Dedifferentiated amniotic fluid mesenchymal stem cell (primary cell): Measurements from ENCODE around the gene NATD1.

ENCODE experiments used
- DNase-seq: peaks from one replicate; pipeline ENCODE4 v3.0.0-alpha.2; 2016; ENCODE audit errors: extremely low spot score

The NATD1 gene

DNA sequence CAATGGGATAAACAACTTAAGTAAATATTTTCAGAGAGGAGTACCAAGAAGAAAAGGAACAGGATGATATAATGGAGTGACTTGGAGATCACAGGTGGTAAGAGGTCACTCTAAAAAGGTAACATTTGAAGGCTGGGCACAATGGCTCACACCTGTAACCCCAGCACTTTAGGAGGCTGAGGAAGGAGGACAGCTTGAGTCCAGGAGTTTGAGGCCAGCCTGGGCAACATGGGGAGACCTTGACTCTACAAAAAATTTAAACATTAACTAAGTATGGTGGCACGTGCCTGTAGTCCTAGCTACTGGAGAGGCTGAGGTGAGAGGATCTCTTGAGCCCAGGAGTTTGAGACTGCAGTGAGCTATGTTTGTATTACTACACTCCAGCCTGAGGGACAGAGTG is 35.9 kb downstream of the NATD1 start:
- no peak for DNase-seq

DNA sequence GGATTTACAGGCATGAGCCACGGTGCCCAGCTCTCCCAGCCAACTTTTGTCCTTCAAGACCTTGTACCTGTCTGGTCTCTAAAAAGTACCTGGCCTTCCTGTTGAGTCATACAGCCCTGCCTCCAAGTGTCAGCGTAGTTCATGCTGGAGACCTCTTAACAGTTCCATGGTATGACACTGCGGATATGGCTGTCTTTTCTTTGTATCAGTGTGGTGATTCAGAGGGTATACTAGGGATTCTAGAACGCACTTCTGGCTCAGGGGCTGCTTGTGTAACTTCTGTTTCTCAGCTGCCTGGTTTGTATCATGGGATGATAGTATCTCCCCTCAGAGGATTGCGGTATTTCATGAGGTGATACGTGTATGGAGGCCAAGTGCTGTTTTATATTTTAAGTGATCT is 37.3 kb downstream of the NATD1 start:
- DNase-seq: no peak

DNA sequence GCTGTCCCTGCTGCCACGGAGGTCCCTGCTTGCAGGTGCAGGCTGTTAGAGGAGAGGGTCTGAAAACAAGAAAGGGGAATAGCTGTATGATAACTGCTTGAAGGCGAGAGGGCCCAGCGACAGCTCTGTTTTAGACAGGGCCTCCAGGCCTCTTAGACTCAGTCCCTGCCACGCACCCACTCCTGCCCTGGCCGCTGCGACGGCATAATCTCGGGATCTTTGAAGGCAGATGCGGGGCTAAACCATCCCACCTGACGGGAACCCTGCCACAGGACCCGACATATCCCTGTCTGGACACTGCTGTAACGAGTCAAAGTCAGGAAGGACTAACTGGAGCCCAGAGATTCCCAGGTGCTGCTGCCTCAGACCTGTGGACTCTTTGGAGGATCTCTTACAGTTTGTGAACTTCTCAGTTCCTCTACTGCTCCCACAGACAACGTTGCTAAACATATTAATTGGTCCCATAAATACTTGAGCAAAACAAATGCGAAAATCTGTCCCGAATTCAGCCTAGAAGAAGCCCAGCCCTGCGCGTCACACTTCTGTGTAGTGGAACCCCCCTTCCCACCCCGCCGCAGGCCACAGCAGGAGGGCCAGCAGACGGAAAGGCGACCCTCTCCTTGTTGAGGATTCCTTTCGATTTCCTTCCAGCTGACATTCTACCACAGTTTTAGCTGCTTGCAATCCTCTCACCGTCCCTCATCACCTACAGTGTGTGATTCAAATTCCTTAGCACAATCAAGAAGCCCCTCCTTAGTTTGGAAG is 38.3 kb downstream of the NATD1 start:
- DNase-seq: no peak

DNA sequence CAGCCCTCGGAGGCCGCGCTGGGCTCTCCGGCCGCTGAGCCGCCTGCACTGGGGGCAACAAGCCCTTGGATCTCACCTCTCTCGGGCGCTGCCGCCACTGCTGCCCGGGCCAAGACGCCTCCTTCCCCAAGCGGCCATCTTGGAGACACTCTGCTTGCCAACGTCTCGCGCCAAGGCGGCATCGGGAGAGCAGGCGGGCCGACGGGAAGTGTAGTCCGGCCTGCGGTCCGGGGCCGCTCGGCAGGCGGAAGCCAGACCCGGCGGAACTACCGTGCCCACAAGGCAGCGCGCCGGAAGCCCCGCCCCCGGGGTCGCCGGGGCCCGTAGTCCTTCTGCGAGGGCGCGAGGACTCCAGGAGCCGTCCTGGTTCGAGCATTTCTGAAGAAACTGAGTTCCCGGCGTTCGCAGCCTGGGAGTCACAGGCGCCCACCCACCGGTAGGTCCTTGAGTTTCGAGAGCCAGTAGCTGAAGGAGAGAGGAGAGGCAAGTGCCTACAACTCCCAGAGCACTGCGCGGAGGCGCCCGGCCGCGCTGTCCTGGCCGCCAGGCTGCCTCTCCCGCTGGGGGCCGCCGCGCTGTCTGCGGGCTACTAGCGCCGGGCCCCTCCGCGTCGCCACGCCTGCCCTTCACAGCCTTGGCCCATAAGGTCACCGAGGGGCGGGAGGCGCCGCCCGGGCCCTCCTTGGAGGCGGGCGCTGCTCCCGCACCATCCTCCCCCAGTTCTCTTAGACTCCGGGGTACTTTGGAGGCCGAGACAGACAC is 39.0 kb downstream of the NATD1 start, which contains the start of gene TMEM11:
TSS of gene TMEM11 (minus strand) at position 147 of the 762 bp plus-strand sequence. CDS start at position 138, 9 bp downstream.
- peak; percentile 94 for DNase-seq

DNA sequence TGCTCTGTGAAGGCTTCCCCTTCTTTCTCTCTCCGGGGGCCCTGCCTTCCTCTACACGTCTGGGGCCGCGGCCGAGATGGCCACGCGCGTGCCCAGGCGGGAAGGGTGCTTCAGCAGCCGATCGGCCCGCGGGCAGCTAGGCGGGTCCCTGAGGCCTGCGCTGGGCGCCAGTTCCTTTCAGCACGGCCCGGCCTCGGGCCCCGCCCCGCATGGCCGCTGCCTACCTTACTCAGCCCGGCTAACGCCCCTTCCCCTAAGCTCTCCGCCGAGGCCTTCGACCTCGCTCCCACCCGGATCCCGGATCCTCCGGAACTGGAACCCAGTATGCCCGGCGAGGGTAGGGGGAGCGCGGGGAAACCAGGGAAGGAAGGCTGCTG is 39.6 kb downstream of the NATD1 start:
- no peak for DNase-seq

DNA sequence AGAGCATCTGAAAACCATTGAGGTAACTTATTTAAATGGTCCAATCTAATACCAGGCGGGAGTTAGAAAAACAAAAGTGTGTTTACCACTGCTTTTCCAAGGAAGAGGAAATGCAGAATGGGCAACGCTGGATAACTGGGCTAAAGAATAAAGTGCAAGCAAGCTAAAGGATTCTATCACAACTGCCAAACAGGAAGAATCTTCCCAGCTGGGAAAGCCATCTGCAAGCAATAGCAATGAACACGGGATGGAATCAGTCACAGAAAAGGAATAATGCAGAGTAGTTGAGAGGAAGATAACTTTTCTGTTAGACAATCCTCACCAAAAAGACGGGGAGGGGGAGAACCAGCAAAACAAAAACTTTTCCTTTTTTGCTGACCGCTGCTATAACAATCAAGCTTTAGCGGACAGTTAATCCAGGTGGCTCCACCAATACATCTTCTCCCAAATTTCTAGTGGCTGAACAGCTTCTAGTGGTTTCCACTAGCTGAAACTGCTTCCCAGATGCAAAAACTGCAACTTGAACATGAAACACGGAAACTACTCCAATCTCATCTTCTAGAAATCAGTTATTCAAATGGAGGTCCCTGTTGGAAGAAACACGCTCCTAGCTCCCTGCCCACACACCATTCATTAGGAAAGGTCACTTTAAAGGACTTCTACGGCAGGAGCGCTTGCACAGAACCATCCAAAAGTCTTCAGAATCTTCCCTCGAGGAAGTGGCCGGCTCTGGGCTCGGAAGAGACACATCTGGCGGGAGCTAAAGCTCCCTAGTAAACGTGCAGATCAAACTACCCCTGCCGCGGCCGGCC is 40.2 kb downstream of the NATD1 start:
- DNase-seq: no peak

DNA sequence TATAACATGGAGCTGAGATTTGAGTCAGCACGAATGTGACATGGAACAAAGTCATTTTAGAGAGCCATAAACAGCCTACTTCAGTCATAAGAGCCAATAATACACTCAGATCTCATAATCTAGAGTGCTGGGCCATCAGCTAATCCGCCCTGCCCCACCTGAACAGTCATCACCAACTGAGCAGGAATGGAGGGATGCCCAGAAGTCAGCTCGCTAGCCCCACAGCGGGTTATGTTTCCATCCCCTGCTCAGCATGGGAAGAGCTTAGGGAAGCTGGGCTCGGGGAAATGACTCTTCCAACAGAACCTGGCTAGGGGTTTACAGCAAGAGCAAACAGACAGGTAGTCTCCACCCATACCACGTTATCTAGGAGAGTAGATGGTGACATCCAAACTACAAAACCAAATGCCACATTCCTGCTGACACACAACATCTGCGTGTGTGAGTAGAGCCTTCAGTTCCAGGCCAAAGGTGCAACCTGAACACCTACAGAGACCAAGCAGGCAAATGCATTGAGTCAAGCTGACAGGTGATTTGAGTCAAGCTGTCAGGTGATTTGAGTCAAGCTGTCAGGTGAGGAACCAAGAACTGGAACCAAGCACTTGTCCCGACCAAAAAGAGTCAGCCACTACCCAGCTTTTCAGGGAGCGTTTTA is 41.3 kb downstream of the NATD1 start:
- DNase-seq: no peak

DNA sequence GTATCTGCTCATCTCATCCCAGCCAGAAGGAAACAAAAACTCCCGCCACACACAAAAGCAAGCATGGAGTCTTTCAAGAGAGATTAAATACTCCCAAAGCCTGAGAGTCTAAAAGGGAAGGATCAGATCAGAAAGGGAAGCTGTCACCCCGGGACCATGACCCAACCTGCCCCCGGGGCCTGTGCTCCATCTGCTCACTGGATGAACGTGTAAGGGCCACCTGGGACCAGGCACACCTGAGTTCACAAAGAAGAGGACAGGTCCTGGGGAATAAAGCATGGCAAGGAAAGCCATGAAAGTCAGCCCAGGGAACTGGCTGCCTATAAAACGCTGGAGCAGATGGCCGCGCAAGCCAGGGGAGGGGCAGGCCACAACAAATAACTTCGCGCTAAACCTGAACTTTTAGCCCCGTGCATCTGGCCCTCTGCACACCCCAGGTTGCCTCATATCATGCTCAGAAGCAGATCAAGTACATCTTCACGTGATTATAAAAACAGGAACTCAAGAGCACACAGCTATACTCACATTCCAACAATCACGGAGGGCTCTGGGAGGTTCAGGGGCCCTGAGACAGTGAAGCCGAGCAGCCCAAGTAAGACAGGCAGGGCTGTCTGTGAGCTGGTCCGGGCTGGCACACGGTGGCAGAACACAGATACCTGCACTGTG is 42.7 kb downstream of the NATD1 start:
- no peak for DNase-seq

DNA sequence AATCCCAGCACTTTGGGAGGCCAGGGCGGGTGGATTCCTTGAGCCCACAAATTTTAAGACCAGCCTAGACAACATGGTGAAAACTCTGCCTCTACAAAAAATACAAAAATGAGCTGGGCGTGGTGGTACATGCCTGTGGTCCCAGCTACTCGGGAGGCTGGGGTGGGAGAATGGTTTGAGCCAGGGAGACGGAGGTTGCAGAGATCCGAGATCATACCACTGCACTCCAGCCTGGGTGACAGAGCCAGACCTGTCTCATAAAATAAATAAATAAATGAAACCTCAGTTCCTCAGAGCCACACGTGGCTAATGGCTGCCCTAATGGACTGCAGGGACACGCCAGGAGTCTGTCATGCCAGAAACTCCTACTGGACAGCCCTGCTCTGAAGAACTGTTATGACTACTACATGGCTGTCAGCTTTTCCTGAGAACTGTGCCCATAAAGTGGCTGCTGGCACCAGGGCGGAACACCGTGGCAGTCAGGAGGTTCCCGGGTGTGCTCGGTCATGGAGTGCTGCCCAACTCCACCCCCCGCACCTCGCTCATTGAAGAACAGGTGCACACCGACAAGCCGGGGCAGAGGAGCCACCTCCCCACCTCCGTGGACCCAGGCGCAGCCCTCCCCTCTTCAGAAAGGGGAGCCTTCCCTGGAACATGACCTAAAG is 43.6 kb downstream of the NATD1 start:
- DNase-seq: no peak

DNA sequence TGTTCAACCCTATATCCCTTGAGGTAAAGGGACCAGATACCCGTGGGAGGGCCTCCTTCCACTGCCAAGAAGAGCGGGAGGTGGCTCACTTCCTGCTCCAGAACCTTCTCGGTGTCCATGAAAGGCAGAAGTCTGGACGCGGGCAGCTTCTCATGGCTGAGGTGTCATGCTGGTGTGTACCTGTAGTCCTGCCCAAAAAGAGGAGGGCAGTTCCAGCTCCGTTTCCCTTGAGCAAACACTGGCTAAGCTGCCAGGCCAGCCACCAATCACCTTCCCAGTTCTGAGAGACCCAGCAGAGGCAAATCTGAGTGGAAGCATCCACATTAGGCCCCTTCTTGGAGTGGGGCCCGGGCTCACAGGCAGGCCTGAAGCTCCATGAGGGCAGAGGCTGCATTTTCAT is 44.9 kb downstream of the NATD1 start:
- no peak for DNase-seq

DNA sequence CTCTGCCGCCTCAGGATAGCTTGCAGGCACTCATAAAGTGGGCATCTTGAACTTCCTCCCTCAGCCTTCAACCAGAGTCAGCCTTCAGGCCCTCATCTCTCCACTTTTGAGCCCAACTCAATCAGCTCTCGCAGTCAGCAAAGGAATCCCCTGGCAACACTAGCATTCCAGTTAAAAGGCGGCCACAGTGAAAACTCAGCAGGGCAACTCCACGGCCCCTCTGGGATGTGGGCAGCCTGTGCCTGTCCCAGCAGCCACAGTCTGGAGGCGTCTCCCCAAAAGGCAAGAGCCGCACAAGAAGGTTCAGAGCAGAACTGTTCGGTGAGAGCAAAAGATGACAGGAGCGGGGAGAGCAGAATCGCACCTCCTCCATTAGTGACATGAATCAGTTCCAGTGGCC is 48.3 kb downstream of the NATD1 start:
- DNase-seq: no peak

DNA sequence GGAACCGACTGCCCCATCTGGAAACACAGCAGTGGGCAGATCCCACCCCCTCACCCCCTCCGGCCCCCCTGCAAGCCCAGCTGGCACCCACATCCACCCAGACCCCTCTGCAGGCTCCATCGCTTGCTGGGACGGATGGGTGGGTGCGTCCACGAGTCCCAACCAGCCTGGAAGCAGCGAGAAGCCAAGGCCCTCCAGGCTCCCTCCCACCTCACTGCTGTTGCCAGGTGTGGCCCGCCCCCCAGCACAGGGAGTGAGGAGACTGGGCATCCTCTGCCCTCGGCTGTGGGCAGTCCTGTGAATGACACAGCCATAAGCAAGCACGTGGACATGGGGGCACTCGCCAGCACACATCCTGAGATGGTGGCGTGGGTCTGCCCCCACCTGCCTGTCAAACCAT is 50.7 kb downstream of the NATD1 start:
- no peak for DNase-seq

DNA sequence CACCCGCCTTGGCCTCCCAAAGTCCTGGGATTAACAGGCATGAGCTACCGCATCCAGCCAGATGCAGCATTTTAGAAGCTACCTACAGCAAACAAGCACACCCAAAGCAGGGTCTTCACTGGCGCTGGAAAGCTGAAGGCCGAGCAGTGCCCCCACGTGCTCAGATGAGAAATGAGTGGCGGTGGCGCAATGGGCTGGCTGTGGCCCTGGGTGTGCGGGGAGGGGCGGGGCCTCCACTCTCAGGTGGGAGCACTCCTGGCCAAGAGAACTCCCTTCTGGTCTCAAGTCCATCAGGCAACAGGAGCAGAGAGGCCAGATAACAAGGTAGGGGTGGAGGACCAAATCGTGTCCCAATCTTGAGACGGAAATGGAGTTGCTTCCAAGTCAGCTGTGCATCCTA is 51.3 kb downstream of the NATD1 start:
- no peak for DNase-seq

DNA sequence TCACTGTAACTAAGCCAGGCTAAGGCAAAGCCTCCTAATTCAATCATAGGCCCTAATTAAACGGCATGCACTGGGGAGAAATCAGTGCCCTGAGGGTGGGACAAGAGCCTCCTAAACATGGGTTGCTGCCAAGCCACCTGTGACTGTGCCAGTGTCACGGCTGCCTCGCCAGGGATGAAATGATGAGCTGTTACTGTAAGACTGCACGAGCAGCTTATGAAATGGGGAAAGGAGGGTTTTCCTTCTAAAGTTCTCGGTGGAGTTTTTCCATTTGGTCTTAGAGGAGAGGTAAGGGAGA is 52.0 kb downstream of the NATD1 start:
- peak; percentile 61 for DNase-seq

DNA sequence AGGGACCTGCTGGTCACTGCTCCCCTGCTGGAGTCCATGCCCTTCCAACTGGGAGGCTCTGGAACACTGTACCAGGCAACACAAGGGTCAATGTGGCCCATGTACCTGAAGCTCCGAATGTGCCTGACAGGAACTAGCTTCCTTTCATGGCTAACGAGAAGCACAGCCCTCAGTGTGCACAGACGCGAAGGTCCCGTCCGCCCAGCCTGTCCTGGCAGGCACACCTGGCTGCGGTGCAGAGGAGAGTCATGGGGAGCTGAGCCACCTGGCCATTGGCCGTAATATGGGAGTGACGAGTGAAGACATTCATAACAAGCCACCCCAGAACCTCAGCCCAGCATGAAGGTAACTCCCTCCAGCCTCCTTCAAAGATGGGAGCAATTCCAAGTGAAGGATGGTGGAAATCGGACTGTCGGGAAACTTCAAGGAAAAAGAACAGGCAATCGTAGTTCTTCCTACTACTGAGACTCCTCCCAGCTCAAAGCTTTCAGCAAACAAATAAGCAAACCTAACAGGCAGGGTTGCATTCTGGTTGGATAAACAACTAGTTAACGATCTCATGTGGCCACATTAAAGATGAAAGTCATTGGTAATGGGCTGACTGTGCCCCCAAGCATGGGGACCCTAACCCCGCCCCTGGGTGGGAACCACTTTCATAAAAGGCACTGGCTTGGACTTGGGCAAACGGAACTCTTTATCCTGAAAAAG is 52.5 kb downstream of the NATD1 start:
- no peak for DNase-seq

DNA sequence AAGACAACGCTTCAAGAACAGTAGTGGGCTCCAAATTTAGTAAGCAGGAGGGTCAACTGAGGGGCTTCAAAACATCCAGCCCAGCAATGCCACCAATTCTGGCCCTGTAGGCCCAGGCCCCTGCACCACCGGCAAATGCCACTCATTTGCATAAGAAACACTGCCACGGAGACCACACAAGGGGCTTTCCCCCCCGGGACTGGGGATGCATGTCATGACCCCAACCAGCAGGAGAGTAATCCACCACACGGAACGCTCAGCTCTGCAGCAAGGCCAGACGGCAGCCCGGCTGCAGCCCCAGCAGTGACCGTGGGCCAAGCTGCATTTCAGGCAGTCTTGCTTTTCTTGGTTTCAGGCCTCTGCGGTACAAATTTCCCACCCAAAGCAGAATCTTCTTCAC is 53.4 kb downstream of the NATD1 start:
- DNase-seq: no peak

DNA sequence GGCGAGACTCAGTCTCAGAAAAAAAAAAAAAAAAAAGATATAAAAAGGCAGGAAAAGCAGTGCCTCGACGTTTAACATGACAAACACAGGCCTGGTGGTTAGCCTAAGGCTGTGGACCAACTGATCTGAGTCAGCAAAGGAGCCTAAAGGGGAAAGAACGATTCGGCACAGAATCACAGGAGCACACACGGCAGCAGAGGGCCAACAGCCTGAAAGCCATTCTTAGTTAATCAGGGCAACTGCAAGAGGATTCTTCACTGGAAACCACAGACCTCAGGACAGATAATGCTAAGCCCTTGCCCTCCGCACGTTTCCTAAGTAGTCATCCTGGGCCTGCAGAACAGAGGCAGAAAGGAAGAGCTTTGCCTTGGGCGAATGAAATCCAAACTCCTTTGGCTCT is 53.9 kb downstream of the NATD1 start:
- peak; percentile 20 for DNase-seq

DNA sequence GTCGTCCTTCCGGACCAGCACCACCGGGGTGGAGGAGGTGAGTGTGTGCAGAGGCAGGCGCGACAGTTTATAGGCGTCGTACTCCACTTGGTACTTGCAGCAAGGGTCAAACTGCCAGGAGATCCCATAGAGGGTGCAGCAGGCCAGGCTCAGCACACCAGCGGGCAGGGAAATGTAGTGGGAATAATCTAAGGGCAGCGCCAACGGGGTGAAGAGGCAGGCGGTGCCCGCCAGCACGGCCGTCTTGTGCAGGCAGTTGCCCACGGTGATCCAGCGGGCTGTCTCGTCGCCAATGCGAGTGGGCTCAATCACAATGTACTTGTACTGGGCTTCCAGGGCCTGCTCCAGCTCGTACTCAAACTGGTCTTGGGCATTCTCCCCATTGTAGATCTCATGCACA is 54.8 kb downstream of the NATD1 start:
- DNase-seq: no peak

DNA sequence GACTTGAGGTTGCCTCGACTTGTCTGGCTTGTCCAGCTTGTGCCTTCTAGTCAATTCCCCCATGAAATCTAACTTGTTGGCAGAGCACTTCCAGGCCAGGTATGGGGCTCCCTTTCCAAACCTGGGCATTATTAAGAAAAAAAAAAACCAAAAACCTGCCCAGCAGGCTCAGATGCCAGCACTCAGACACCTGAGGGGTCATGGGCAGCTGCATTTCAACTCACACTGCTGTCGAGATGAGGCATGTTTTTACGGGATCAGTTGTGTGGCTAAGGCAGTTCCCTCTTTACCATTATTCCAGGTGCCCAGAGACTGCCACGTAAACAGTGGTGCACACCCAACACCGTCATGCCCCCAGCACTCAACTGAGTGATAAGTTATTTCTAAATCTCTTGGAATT is 57.1 kb downstream of the NATD1 start:
- DNase-seq: no peak

DNA sequence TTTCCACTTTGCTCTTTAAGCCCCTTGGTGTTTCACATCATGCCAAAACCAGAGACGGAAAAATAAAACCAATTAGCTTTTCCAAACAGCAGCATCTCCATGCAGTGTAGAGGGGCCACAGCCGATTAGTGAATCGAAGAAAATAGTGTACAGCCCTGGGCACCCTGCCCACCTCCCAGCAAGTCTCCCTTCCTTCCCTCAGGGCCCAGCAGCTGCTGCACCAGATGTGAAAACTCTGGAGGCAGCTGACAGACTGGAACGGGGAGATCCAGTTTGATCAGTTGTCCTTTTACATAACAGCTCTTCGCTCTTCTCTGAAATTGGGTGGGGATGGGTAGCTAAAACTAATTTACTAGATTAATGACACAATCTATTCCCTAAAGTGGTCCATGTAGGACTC is 58.5 kb downstream of the NATD1 start:
- DNase-seq: no peak

DNA sequence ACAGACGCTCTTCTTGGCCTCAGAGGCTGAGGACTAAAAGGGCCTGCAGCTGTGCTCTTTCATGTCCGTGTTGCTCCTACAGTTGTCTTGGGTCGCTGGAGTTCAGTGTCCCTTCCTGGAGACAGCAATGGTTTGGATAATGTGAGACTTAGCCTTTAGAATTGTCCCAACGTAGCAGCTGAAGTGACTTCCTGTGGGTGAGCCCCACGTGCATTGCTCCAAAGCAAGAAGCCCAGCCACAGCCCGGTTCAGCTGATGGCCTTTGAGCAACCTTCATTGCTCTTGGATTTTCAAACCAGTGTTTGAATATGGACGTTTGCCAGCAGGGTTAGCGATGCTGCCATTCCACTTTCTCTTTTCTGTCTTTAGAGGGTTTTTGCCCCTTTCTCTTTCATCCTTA is 59.0 kb downstream of the NATD1 start:
- no peak for DNase-seq
